CMK (cell line): ENCODE data around the gene AKAIN1.

Experiments
- DNase-seq: peaks from one replicate; pipeline ENCODE4 v3.0.0-alpha.2; 2010; ENCODE audit warnings: low read depth

The AKAIN1 gene

DNA sequence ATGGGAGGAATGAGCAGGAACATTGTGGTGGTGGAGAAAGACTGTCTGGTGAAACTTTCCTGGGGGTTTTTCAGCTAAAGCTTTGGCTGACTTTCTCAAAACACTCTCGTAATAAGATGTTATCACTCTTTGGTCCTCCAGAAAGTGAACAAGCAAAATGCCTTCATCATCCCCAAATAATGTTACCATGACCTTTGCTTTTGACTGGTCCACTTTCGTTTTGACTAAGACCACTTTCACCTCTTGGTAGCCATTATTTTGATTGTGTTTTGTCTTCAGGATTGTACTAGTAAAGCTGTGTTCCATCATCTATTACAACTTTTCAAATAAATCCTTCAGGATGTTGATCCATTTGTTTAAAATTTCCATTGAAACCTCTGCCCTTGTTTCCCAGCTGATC lies 103.2 kb downstream of the AKAIN1 start:
- no peak for DNase-seq
